H1 (cell line): ENCODE data around the gene BDP1. TPM values are rescaled to one million over a fixed set of nuclear protein-coding genes. Genes with fewer than 3 reads are reported as not detected.
"Not testable (repeated sequence)": the region's sequence is repeated elsewhere in the genome, so short reads cannot be mapped to it uniquely, and the experiment has no call there.

Experiments used
- CTCF ChIA-PET: fragments of 300-600 bp; sonication (Branson Sonifier 250); formaldehyde crosslinking; loops from one replicate; lab custom pipeline; 2021; ENCODE audit not compliant: partially characterized antibody; lab: Charles Lee
- POLR2A ChIA-PET: fragments of 300-600 bp; sonication (Branson Sonifier 250); formaldehyde crosslinking; loops from one replicate; lab custom pipeline; 2021; ENCODE audit warnings: inconsistent platforms; ENCODE audit not compliant: partially characterized antibody; lab: Charles Lee
- DNase-seq, 2 experiments: peaks; one replicate each; pipeline versions ENCODE4 v3.0.0 to v3.0.0-alpha.2; 2010 to 2022; ENCODE audit warnings: low spot score in 2 of 2, low read depth in 1 of 2, mixed read lengths in 1 of 2
- FAIRE-seq: peaks from 2 replicates; lab custom pipeline; 2011; peaks lifted over from hg19 to GRCh38; lab: Jason Lieb, UNC
- H2AFZ ChIP-seq: 2 replicates; pipeline ENCODE4 v1.8.1; 2012; ENCODE audit warnings: low read length, inconsistent platforms
- H2AK5ac ChIP-seq: 2 replicates; pipeline ENCODE4 v1.6.1; 2013; ENCODE audit warnings: low read depth, low read length
- H2BK120ac ChIP-seq: replicated peaks from 2 replicates; pipeline ENCODE3; 2013; ENCODE audit warnings: low read depth, low read length, inconsistent platforms
- H2BK12ac ChIP-seq: 2 replicates; pipeline ENCODE4 v1.6.1; 2013; ENCODE audit warnings: low read depth, low read length
- H2BK15ac ChIP-seq: 2 replicates; pipeline ENCODE4 v1.6.1; 2013; ENCODE audit warnings: low read length
- H2BK20ac ChIP-seq: 2 replicates; pipeline ENCODE4 v1.6.1; 2013; ENCODE audit warnings: low read length
- H2BK5ac ChIP-seq: 2 replicates; pipeline ENCODE4 v1.6.1; 2013; ENCODE audit warnings: low read depth, low read length
- H3K14ac ChIP-seq: 2 replicates; pipeline ENCODE4 v1.6.1; 2013; ENCODE audit warnings: inconsistent platforms; ENCODE audit not compliant: insufficient read length
- H3K18ac ChIP-seq: 2 replicates; pipeline ENCODE4 v1.6.1; 2013; ENCODE audit warnings: low read length; ENCODE audit errors: extremely low read depth
- H3K23ac ChIP-seq: 2 replicates; pipeline ENCODE4 v1.6.1; 2013; ENCODE audit warnings: inconsistent platforms; ENCODE audit not compliant: insufficient read length
- H3K23me2 ChIP-seq: 2 replicates; pipeline ENCODE4 v1.6.1; 2013; ENCODE audit warnings: low read depth, low read length
- H3K27ac ChIP-seq: 2 replicates; pipeline ENCODE4 v1.6.1; 2011; ENCODE audit warnings: low read depth, low read length, inconsistent platforms
- H3K27me3 ChIP-seq, 4 experiments: replicated peaks in 1 of 4; 1 replicate in 1 of 4; 2 replicates in 3 of 4; pipeline versions ENCODE4 v1.6.1 to v1.8.1; 2011 to 2013; ENCODE audit warnings: low read length in 3 of 4, mild to moderate bottlenecking in 3 of 4, inconsistent platforms in 2 of 4, mixed read lengths in 2 of 4, moderate library complexity in 1 of 4; ENCODE audit not compliant: control insufficient read depth in 3 of 4, insufficient read depth in 3 of 4; ENCODE audit errors: extremely low read depth in 1 of 4
- H3K36me3 ChIP-seq, 4 experiments: 2 replicates each; pipeline versions ENCODE4 v1.6.1 to v1.8.1; 2011 to 2013; ENCODE audit warnings: mild to moderate bottlenecking in 4 of 4, low read length in 3 of 4, moderate library complexity in 2 of 4, control low read depth in 1 of 4, inconsistent platforms in 1 of 4; ENCODE audit not compliant: insufficient read depth in 4 of 4, control insufficient read depth in 2 of 4
- H3K4ac ChIP-seq: replicated peaks from 2 replicates; pipeline ENCODE3; 2013; ENCODE audit warnings: low read length, low read depth, mixed read lengths, inconsistent platforms; ENCODE audit not compliant: insufficient read length
- H3K4me1 ChIP-seq, 4 experiments: replicated peaks in 1 of 4; 1 replicate in 1 of 4; 2 replicates in 3 of 4; pipeline versions ENCODE4 v1.6.1 to v1.8.1; 2011 to 2013; ENCODE audit warnings: low read length in 3 of 4, inconsistent platforms in 2 of 4, mixed read lengths in 1 of 4; ENCODE audit not compliant: insufficient read depth in 4 of 4, control insufficient read depth in 3 of 4
- H3K4me2 ChIP-seq, 2 experiments: 2 replicates each; pipeline versions ENCODE4 v1.6.1 to v1.8.1; 2011 to 2013; ENCODE audit warnings: low read depth in 2 of 2, low read length in 2 of 2, control low read depth in 1 of 2, inconsistent platforms in 1 of 2, mild to moderate bottlenecking in 1 of 2; ENCODE audit not compliant: insufficient read depth in 1 of 2
- H3K4me3 ChIP-seq, 4 experiments: fragments of 200-600, 300-600 bp in 1 of 4; sonication (generic), shearing (Covaris generic), sonication (Bioruptor Twin) in 1 of 4; 2 replicates each; pipeline versions ENCODE4 v1.5.1 to v1.8.1; 2011 to 2016; ENCODE audit warnings: low read length in 4 of 4, low read depth in 3 of 4, control low read depth in 2 of 4, inconsistent platforms in 2 of 4, mild to moderate bottlenecking in 2 of 4, mixed read lengths in 1 of 4, moderate library complexity in 1 of 4; ENCODE audit not compliant: insufficient read depth in 2 of 4; ENCODE audit errors: extremely low read depth in 1 of 4
- H3K56ac ChIP-seq: replicated peaks from 2 replicates; pipeline ENCODE3; 2013; ENCODE audit warnings: low read depth, mild to moderate bottlenecking, mixed read lengths, low read length, inconsistent platforms; ENCODE audit not compliant: insufficient read length
- H3K79me1 ChIP-seq: 2 replicates; pipeline ENCODE4 v1.6.1; 2013; ENCODE audit warnings: low read depth, low read length, control low read depth
- H3K79me2 ChIP-seq, 2 experiments: 2 replicates each; pipeline versions ENCODE4 v1.6.1 to v1.8.1; 2012 to 2013; ENCODE audit warnings: low read length in 2 of 2, mild to moderate bottlenecking in 2 of 2, inconsistent platforms in 1 of 2; ENCODE audit not compliant: insufficient read depth in 2 of 2, control insufficient read depth in 1 of 2
- H3K9ac ChIP-seq, 4 experiments: replicated peaks in 1 of 4; 1 replicate in 1 of 4; 2 replicates in 3 of 4; pipeline versions ENCODE4 v1.6.1 to v1.8.1; 2011 to 2013; ENCODE audit warnings: low read depth in 3 of 4, low read length in 3 of 4, control low read depth in 2 of 4, mild to moderate bottlenecking in 2 of 4, moderate library complexity in 2 of 4, inconsistent platforms in 1 of 4; ENCODE audit errors: extremely low read depth in 1 of 4
- H3K9me3 ChIP-seq, 2 experiments: 2 replicates each; pipeline versions ENCODE4 v1.6.1 to v1.8.1; 2012 to 2013; ENCODE audit warnings: mild to moderate bottlenecking in 2 of 2, moderate library complexity in 2 of 2, control low read depth in 1 of 2, inconsistent platforms in 1 of 2, low read depth in 1 of 2, low read length in 1 of 2, mixed read lengths in 1 of 2; ENCODE audit not compliant: insufficient read depth in 2 of 2
- H4K20me1 ChIP-seq, 2 experiments: replicated peaks in 1 of 2; 2 replicates each; pipeline versions ENCODE3 to v1.8.1; 2011 to 2013; ENCODE audit warnings: inconsistent platforms in 2 of 2, low read length in 2 of 2, mild to moderate bottlenecking in 1 of 2; ENCODE audit not compliant: insufficient read depth in 2 of 2, control insufficient read depth in 1 of 2
- H4K5ac ChIP-seq: 2 replicates; pipeline ENCODE4 v1.6.1; 2013; ENCODE audit warnings: low read length, low read depth, mixed read lengths, inconsistent platforms; ENCODE audit not compliant: insufficient read length
- H4K8ac ChIP-seq: 2 replicates; pipeline ENCODE4 v1.8.0; 2013; ENCODE audit warnings: mild to moderate bottlenecking, moderate library complexity, low read length, inconsistent platforms; ENCODE audit not compliant: insufficient read depth; ENCODE audit errors: extremely low read depth
- H4K91ac ChIP-seq: replicated peaks from 2 replicates; pipeline ENCODE3; 2013; ENCODE audit warnings: low read length, mixed read lengths, inconsistent platforms; ENCODE audit not compliant: insufficient read length
- WGBS, 2 experiments: shearing (Covaris generic) in 1 of 2; methylation state at CpG; one replicate each; pipeline versions ENCODE4 v1.1.6 to v1.1.7; 2013 to 2015; ENCODE audit warnings: low lambda C conversion rate in 2 of 2, mixed read lengths in 2 of 2, inconsistent platforms in 1 of 2, low coverage in 1 of 2, missing lambda C conversion rate in 1 of 2; ENCODE audit not compliant: insufficient replicate concordance in 2 of 2, insufficient coverage in 1 of 2, insufficient read length in 1 of 2; ENCODE audit errors: extremely low coverage in 1 of 2, missing lambda C conversion rate in 1 of 2; 5-methylcytosine and 5-hydroxymethylcytosine counted together
- polyA plus RNA-seq, 7 experiments: library from polyadenylated mRNA; depleted of rRNA in 3 of 7; stranded (reverse) in 5 of 7; unstranded in 2 of 7; fragments of >200 nt in 5 of 7; fragments of 200-250 nt in 2 of 7; gene quantifications; 1 replicate in 5 of 7; 2 replicates in 1 of 7; 4 replicates in 1 of 7; pipeline versions ENCODE4 v1.2.1 to v1.2.3, GENCODE V29; 2011 to 2013; ENCODE audit warnings: missing spikeins in 2 of 7, mixed read lengths in 2 of 7
- total RNA-seq: library from RNA; stranded (reverse); fragmentation: NEBNext Ultra II Directional; extraction: Animal tissue kit (Norgen Biotek cat#: 25700); gene quantifications from 2 replicates; pipeline ENCODE4 v1.2.1, GENCODE V29; 2021

The BDP1 gene
- total and polyA plus RNA-seq, 2 of the 8 experiments (the other 6 are each of a cell fraction or from before 2014, with no cell fraction given), result 4.7 to 32.1 TPM

GRCh38 chr5:71552026-71552749, 96.7 kb downstream of the BDP1 start:
- H3K23me2 ChIP-seq, H3K4me2 ChIP-seq, DNase-seq, H3K4ac ChIP-seq, FAIRE-seq, H2BK15ac ChIP-seq, H3K79me2 ChIP-seq, H3K27me3 ChIP-seq, H3K56ac ChIP-seq, H4K8ac ChIP-seq, H3K23ac ChIP-seq, H2BK120ac ChIP-seq, H2BK5ac ChIP-seq, H4K91ac ChIP-seq, H3K9ac ChIP-seq, H3K4me3 ChIP-seq, CTCF ChIA-PET, H3K27ac ChIP-seq, H3K9me3 ChIP-seq, H2AK5ac ChIP-seq, H2AFZ ChIP-seq, H3K18ac ChIP-seq, POLR2A ChIA-PET, H2BK12ac ChIP-seq, H4K20me1 ChIP-seq, H3K79me1 ChIP-seq, H3K14ac ChIP-seq, H2BK20ac ChIP-seq, H4K5ac ChIP-seq, H3K4me1 ChIP-seq: not testable (repeated sequence)
- H3K36me3 ChIP-seq, result peaks cover 9 to 63% (median 38%) of the 10 kb centered on the region in 4 experiments
- 92% methylated on average over 21 of the region's 53 CpGs; no CpG with 5 or more reads in 1 of the 2 experiments for WGBS, 2 experiments
